SU-DHL-6 (cell line): ENCODE data around the gene ACACA.
"Not testable (repeated sequence)": the region's sequence is repeated elsewhere in the genome, so short reads cannot be mapped to it uniquely, and the experiment has no call there.

ENCODE experiments used
- CTCF ChIP-seq: fragments of 200-600 bp; sonication (generic); IDR thresholded peaks from one replicate; pipeline ENCODE4 v1.5.1; 2017; ENCODE audit warnings: antibody characterized with exemption, mild to moderate bottlenecking, low read length, moderate library complexity; ENCODE audit not compliant: insufficient read depth, poor library complexity, severe bottlenecking
- EZH2phosphoT487 ChIP-seq: fragments of 200-600 bp; sonication (generic), shearing (Covaris generic); conservative IDR thresholded peaks from 2 replicates; pipeline ENCODE4 v1.6.1; 2018; ENCODE audit warnings: mild to moderate bottlenecking, antibody characterized with exemption, low read length, moderate library complexity, mixed read lengths

DNA sequence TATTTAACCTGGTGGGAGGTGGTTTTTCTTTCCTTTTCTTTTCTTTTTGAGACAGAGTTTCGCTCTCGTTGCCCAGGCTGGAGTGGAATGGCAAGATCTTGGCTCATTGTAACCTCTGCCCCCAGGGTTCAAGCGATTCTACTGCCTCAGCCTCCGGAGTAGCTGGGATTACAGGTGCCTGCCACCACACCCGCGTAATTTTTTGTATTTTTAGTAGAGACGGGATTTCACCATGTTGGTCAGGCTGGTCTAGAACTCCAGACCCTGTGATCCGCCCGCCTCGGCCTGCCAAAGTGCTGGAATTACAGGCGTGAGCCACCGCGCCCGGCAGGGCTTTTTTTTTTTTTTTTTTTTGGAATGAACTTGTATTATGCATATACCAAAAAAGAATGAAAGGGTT, 1.1 kb downstream of the ACACA start:
- TF ChIP-seq CTCF, EZH2phosphoT487: not testable (repeated sequence)
